Stimulated activated naive CD4-positive, alpha-beta T cell (primary cell): ENCODE results near the gene IL1R1.
"Not testable (repeated sequence)": the region's sequence is repeated elsewhere in the genome, so short reads cannot be mapped to it uniquely, and the experiment has no call there.

ENCODE experiments used
- DNase-seq, 6 experiments: peaks; one replicate each; lab custom pipeline; 2025; lab: John Stamatoyannopoulos, UW

IL1R1 gene

DNA sequence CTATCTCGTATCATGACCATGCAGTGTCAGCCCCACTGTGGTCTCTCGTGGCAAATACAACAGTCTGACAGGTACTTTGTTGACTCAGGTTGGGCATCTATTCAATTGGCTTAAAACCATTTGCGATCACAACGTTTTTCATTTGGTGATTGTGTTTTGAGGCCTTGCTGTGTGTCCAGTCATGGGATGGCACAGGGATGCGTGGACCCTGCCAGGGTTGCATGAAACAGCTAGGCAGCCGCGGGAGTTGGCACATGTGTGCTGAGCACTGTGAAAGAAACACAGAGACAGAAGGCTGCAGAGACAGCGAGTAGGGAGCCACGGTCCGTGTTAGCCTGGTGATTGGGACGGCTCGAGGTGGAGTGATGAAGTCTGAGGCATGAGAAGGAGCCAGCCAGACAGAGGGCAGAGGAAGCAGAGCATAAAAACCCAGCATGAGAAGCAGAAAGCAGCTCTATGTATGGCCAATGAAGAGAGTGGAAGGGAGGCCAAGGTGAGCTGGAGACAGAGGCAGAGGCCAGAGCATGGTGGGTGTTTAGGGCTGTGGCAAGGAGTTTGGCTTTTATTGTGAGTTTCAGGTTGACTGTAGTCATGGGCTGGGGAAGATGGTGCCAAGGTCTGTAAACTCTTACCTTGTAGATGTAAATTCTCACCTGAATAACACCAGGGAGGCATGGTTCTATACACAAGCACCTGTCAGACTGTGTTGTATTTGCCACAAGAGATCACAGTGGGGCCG, 31.8 kb upstream of the IL1R1 start:
- no peak for DNase-seq

DNA sequence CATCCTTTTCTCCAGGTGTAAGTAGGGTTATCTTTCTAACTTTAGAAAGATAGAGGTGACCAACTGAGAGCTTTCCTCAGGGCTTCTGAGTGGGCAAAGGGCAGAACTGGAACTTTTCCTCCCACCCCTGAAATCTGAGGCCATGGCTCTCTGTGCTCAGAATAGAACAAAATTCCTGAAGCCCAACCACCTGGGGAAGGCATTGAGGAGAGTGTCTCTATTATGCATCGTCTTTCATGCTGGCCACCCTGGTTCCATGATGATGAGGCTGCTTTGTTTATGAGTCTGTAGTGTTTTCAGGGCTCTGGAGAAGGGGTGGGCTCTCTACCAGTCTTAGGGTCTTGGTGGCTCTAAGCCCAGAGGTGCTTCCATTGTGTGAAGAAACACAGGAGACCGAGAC, 30.7 kb upstream of the IL1R1 start:
- no peak for DNase-seq

DNA sequence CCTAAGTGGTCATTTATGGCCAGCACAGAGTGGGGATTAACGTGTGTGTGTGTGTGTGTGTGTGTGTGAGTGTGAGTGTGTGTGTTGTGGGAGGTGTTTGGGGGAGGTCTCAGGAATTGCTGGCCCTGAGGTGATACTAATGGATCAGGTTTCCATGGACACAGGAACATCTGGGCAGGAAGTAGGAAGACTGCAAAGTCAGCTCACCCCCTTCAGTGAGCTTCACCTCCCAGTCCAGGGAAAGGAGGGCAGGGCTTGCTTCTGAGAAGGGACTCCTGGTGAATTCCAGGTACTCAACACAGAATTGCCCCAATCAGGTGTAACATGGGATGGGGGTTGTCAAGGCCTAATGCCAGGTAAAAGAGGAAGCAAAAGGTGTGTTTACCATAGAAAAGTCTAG, 30.3 kb upstream of the IL1R1 start:
- DNase-seq, result no peak

DNA sequence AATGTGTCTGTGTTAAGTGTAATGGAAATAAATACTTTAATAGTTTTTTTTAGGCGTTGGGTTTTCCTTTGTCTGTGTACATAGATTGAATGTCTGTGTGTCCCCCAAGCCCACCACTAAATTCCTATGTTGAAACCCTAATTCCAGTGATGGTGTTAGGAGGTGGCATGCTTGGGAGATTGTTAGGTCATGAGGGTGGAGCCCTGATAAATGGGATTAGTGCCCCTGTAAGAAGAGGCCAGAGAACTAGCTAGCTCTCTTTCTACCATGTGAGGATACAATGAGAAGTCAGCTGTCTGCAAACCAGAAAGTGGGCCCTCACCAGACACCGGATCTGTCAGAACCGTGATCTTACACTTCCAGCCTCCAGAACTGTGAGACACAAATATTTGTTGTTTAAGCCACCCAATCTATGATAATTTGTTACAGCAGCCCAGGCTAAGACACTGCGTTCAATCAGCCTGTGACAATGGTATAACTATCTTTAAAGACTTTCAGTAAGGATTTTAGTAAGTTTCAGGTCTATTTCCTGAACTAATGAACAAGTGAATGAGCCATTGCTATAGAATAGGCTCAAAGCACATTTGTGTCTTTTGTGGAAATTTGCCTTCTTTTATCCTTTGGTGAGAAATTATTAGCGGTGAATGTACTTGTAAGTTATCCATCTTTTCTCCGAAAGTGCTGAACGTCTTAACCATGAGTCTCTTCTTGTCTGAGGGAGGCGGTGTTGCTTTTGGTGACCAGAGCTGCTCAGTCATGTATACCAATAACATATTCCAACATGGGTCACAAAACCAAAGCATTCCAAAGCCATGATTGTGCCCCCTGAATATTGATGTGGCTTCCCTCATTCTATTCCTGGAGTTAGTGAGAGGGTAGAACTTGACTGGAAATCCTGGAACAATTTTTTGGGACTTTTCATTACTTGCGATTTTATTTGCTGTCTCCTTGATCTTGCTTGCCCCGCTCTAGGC, 29.6 kb upstream of the IL1R1 start:
- no peak for DNase-seq

GRCh38 chr2:102114290-102114721, 28.2 kb upstream of the IL1R1 start:
- no peak for DNase-seq

DNA sequence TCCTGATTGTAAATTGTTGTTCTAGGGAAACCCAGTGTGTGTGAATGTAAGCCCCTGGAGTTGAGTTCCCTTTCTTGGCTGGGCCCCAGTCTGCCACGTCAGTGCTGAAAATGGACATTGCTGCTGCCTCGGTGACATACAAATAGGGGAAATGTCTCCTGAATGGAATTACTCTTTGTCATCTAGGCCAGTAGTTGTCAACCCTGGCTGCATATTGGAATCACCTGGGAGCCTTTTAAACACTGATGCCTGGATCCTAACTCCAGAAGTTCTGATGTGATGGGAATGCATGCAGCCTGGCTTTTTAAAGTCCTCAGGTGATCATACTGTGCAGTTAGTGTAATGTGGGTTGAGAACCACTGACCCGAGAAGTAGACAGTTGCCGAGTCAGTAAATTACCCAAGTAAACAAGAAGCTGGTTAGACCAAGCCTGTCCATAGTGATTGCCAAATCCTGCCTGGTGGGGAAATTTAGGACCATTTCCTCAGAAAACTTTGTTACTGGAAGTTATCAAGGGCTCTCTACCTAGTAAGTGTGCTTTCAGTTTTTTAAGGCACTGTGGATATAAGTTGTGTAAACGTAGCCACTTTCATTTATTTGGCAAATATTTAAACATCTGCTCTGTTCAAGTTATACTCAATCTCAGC, 27.6 kb upstream of the IL1R1 start:
- DNase-seq, result no peak

GRCh38 chr2:102116630-102117471, 25.7 kb upstream of the IL1R1 start:
- DNase-seq, result no peak

- no peak for DNase-seq
These were observed 25.1 kb upstream of the IL1R1 start for GRCh38 chr2:102117472-102117858.

GRCh38 chr2:102119255-102119654, 23.3 kb upstream of the IL1R1 start:
- DNase-seq, result no peak

DNA sequence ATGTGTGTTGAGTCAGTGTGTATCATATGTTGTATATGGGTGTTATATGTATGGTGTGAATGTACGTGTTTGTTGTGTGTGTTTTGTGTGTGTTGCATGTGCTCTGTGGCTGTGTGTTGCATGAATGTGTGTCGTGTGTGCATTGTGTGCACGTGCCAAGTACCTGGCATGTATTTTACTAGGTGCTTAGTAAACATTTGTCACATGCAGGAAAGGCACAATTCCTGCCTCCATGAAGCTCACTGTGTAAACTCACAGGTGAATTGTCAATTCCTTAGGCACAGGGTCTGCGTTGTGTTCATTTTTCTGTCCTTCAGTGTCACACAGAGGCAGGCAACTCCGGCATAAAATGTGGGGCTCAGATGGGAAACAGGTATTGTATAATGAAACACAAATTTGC, 22.3 kb upstream of the IL1R1 start:
- DNase-seq, result no peak

DNA sequence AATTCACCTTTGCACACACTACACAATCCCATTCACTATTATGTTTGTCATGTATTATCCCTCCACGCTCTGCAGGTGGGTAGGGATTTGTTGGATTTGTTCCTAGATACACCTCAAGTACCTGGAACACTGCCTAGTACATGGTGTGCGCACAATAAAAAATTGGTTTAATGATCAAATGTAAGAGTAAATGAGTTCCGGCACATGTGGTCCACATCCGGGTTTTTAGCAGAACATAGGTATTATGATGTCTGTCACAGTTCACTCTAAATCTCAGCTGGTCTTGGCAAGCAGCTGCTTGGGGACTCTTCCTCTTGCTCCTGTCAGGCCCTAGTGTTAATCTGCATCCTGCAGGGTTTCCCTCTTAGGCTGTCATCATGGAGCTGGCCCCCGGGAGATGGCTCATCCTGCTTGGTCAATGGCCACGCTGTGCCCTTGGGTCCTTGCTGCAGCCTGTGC, 21.8 kb upstream of the IL1R1 start:
- no peak for DNase-seq

DNA sequence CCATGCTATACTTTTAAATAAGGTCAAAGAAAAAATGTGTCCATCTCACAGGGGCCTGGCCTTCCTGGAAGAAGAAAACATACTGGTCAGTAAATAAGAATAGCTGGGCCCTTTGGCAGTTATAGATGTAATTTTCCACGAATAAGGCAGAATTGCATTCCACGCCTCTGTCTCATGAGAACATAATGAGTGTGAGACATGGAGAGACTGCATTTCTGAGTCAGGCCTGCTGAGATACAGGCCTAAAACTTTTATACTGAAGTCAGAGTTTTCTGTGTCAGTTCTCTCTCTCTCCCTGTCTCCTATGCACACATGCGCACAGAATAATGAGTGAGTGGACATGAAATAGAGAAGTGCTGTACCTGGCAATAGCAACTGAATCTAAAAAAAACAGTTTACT, 20.4 kb upstream of the IL1R1 start:
- DNase-seq, result no peak

DNA sequence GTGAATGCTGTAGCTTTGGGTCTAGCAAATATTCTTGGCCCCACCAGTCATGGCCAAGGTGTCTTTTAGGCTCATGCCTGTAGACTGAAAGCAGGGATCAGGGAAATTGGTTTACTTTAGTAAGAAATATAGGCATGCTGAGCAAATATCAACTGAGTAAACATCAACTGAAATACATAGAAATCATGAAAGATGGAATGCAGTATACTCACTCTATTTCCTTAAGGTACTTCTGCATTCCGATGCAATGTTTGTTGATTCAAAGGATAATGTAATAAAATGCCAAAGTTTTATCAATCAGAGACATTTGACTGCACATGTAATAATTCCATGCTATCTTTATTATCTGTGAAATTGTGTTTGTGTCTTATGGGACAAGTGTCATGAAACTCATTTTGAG, 19.6 kb upstream of the IL1R1 start:
- DNase-seq, result no peak

DNA sequence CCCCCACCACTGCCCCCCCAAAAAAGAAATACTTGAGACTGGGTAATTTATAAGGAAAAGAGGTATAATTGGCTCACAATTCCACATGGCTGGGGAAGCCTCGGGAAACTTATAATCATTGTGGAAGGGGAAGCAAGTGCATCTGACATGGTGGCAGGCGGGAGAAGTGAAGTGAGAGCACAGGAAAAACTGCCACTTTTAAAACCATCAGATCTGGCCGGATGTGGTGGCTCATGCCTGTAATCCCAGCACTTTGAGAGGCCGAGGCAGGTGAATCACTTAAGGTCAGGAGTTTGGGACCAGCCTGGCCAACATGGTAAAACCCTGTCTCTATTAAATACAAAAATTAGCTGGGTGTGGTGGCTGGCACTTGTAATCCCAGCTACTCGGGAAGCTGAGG, 18.1 kb upstream of the IL1R1 start:
- DNase-seq, result not testable (repeated sequence)

DNA sequence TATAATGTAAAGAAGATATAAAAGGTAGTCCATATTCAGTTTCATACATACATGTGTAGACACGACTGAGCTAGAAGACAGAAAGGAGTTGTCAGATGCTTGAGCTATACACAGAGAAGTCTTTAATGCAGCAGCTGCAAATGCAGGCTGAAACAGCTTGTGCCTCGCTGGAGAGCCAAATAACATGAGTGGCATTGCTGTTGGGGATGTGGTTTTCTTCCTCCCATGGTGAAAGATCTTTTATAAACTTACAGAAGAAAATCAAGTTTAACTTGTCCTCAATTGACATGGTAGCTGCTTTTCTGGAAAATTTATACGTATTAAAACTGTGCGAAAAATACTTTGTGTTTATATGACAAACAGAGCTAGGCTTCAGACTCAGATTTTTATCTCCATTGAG, 16.4 kb upstream of the IL1R1 start:
- peak in 1 of 6 experiments; percentile 5 for DNase-seq

DNA sequence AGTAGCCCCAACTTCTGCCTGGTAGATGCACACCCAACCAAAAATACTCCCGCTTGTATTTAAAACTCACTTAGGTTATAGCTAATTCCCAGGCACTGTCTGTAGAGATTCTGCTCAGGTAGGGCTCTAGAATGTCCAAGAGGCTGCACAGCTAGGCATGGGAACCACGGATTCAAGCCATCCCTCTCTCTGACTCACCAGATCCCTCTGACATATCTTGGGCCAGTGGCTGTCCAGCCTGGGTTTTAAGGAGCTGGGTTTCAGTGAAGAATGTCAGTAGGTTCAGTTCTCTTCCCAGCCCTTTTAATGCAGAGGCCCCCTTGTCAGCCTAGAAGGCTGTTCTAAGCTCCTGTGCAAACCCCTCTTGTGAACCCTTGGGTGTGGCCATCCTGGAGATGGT, 15.9 kb upstream of the IL1R1 start:
- no peak for DNase-seq

- DNase-seq, result no peak
These were observed 13.5 kb upstream of the IL1R1 start for GRCh38 chr2:102129082-102129481.

DNA sequence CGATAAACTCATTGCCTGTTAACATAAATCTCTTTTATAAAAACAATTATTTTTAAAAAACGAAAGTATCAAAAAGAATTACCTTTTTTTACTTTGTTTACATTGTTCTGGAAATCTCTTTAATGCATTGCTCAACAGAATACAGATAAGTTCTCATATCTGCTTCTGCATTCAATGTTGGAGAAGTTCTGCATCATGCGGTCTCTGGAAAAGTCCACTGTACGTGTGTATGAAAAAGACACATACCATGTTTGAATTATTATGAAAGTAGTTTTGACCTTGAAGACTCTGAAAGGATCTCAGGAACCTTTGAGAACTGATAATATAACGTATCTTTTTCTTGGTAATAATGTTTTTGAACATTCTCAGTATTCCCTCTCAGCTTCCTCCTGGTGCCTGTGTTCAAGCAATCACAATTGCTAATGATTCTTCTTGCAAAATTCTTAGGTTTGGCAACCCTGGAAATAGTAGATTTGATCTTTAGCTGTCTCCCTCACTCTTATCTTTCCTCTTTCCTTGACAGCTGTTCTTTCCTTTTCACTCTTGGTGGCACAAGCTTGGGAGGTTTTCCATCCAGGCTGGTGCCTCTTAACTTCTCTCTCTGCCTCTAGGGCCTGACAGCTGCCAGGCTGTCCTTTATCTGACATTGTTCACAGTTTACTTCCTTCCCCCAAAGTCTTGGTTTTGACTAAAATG, 12.4 kb upstream of the IL1R1 start:
- no peak for DNase-seq

DNA sequence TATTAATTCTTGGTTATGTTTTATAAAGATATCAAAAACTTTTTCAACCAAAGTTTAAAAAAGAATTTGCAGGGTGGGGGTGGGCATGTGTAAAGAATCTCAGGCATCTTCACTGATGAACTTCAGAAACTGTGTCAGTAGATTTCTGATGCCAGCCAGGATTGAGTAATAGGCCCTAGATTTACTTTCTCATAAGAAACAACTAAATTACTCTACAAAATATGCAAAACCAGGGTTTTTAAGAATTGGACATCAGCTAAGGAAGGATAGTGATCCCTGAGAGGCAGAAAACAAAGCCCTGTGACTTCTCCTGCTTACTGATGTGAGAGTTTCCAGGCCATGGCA, 11.9 kb upstream of the IL1R1 start:
- DNase-seq, result no peak

GRCh38 chr2:102131564-102131963, 11.0 kb upstream of the IL1R1 start:
- no peak for DNase-seq

- no peak for DNase-seq
These were observed 5.4 kb upstream of the IL1R1 start for GRCh38 chr2:102137138-102137537.
